CD4-positive, alpha-beta T cell treated with Interleukin-4 for 1 hour (primary cell): ENCODE results near the gene KLHL36.

Experiments used
- DNase-seq, 2 donors: peaks; one replicate each; pipeline ENCODE4 v3.0.0-alpha.2; 2020 to 2022

The KLHL36 gene

DNA sequence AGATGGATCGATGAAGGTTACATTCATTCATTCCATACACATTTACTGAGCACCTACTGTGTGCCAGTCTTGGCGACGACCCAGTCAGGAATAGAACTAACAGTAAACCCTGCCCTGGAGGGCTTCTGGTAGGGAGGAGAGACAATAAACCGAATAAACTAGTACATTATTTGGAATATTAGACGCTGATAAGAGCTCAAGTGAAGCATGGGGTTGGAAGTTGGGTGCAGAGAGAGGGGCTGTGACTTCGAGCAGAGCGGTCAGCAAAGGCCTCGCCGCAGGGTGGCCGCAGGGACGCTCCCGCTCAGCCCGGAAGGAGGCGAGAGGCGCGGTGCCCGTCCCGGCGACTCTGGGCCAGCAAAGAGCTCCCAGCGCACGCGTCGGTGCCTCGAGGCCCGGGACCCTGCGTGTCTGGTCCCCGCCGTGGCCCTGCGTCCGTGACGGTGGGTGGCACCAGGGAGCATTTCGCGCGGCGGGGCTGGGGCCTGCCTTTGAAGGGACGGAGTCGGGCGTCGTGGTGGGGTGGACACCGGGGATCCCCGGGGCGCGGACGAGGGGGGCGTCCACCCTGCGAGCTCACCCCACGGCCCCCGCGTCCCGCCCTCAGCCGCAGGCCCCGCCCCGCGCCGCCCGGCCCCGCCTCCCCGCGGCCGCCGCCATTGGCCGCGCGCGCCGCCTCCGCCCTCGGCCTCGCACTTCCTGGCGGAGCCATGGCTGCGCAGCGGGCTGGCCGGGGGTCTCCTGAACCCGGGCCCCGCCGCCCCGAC lies at the start of gene KLHL36:
Gene KLHL36 (plus strand): TSS at position 684 of the 767 bp plus-strand sequence. CDS start 2,357 bp downstream, outside the sequence.
- DNase-seq: peak; percentile 65 to 80

DNA sequence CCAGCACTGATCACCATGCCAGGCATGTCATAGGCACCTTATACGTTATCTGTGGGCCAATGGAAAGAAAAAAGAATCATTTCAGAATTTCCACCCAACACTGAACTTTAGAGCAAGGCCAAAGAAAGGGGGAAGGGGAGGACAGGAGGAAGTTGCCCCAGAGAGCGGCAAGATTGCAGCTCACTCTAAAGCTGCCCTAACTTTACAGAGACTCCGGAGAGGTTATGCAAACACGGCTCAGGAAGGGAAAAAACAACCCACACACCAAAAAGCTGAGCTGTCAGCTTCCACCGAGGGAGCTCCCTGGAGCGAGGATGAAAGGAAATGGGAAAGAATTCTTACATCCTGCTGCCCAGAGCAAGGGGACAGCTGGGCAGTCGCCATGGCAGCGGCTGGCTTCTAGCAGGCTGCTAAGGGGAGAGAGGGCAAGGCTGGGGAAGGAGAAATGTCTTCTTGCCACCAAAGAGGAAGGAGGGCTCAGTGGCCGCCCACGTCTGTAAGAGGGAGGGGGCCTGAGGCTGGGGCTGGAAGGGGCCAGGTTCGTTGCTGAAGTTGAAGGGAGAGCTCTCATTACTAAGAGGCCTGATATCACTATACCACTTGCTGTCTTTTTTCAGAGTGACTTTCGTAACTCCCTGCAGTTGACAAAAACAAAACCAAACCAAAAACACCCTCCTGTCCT lies 48.6 kb upstream of the KLHL36 start:
- DNase-seq: peak; percentile 57 to 66

DNA sequence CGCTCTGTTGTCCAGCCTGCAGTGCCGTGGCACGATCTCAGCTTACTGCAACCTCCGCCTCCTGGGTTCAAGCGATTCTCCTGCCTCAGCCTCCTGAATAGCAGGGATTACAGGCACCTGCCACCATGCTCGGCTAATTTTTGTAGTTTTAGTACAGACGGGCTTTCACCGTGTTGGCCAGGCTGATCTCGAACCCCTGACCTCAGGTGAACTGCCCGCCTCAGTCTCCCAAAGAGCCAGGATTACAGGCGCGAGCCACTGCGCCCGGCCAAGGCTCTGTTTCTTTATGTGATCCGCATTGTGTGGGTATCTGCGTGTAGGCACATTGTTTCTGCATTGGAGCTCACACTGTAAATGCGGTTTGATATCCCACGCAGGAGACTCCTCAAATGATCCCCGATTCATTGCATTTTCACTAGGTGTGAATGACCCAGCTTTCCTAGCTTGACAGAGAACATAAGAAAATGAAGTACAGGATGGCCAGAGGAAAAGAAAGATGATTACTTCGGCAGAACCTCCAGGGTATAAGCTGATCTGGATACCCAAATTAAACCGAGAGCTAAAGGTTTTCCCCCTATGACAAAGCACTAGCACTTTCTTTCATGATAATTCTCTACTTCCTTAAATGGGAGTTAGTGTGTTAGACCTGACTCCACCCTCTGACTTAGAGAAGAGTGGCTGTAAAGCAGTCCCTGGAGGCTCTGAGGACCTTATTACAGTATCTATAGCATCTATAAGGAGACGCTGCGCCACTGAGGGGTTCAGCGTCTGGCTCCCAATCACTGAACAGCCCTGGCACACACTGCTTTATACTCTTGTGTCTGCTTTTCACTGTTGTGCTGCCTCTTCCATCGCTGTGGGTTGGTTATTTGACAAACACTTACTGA lies 47.7 kb upstream of the KLHL36 start:
- DNase-seq: peak; percentile 48 to 80

DNA sequence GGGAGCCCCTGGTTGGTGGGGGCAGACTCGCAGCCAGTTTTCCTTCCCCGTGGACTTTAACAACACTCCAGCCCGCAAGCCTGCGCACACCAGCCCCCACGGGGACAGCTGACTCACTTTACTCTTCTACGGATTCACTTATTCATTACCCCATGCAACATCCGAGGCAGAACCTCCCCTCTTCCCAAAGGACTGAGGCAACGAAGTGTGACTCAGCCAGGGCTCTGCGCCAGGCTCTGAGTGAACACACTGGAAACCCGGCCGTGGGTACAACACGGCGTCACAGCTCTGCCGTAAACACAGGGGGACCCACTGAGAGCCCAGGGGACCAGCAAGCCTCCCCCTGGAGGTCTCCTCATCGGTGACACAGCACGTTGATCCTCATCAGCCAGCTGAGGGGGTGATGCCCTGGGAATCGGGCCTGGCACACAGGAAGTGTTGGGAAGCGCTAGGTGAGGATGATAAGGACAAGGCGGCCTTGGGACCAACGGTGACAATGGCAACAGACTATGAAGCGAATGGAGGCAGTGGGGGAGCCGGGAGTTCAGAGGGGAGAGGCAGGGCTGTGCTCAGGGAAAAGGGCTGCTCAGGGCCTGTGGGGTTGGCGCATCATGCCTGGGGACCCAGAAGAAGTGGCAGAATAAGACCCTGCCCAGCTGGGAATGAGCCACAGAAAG lies 45.0 kb upstream of the KLHL36 start:
- peak in 1 of 2 donors; percentile 77 for DNase-seq

DNA sequence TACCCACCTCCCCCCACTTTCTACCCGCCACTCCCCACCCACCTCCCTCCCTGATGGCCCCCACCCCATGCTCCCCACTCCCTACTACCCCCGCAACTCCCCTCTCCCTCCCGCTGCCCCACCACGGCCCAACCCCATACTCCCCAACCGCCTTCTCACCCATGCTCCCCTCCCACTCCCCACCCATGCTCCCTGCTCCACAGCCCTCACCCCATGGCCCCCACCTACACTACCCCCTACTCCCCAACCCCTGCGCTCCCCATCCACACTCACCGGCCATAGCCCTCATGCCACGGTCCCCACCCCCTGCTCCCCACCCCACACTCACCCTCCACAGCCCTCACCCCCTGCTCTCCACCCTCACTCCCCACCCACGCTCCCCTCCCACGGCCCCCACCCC lies 44.4 kb upstream of the KLHL36 start:
- DNase-seq: no peak

DNA sequence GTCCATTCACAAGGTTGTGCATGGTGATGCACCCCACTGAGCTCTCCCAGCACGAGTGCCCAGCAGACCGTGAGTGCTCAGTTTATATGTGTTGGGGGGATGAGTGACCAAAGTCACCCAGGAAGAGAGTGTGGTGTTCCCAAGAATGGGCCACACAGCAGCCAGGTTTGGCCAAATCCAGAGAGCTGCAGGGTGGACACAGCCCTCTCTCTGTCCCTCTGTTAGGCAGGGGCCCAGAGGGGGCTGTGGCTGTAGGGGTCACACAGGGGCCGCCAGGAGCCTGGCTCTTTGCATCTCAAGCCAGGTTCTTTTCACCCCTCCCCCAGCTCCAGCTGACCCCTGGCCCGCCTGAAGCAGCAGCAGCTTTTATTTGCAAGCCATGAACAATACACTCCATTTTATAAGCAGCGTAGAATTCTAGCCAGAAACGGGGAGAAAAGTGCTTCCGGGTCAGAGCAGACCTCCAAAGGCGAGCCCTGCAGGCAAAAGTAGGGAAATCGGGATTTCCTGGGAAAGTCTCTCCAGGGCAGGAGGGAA lies 43.8 kb upstream of the KLHL36 start:
- no peak for DNase-seq

DNA sequence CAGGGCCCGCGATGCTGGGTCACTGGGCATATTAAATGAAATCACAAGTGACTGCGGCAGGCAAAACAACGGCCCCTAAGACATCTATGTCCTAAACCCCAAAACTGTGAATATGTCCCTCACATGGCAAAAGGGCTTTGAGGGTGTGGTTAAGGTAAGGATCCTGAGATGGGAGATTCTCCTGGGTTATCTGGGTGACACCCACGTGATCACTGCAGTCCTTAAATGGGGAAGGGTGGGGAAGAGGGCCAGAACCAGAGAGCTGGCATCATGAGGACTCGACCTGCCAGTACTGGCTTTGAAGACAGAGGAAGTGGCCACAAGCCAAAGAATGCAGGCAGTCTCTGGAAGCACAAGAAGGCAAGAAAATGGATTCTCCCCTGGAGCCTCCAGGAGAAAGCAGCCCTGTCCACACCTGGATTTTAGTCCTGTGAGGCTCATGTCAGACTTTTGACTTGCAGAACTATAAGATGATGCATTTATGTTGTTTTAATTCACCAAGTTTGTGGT lies 42.9 kb upstream of the KLHL36 start:
- no peak for DNase-seq

DNA sequence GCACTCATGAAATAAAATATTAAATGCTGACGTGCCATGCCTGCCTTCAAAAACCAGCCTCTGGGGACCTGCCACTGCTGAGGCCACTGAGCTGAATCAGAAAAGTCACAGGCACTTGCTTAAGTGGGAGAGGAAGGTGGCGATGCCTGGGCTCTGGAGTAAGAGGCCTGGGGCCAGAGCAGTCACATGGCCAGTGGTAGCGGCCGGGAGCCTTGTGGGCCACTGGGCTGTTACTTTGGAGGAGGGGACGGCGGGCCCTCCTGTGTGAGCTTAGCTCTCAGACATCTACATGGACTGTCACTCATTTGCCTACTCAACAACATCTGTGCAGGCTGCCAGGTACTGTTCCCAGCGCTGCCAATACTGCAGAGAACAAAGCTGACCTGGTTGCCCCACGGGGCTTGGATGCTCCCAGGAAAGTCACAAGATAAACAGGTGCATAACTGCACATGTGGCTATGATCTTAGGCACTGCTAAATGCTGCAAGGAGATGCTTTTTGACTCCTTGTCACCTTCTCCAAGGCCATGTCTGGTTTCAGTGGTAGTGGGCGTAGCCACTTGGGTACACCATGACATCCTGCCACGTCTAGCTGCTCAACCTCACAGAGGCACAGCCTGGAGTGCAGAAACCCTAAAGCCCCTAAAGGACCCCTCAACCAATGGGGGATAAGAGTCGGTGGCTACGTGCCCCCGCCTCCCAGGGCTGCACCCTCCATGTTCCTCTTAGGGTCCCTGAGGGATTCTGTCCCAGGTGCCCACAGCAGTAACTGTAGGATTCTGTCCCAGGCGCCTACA lies 42.0 kb upstream of the KLHL36 start:
- DNase-seq: peak; percentile 31 to 49

DNA sequence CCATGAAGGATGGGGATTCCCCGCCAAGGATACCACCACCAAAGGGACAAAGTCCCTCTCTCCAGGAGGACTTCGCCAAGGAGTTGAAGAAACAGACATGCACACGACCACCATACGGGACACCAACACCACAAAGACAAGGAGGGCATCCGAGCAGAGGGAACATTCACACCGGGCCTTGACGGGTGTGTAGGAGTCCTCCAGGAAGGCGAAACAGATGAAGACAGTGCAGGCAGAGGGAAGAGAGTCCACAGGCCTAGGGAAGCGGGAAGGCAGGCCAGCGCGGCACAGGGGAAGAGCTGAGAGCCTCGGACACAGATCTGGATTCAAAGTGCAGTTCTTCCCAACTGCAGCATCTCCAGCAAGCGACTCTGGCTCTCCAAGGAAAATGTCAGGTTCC lies 41.2 kb upstream of the KLHL36 start:
- no peak for DNase-seq

DNA sequence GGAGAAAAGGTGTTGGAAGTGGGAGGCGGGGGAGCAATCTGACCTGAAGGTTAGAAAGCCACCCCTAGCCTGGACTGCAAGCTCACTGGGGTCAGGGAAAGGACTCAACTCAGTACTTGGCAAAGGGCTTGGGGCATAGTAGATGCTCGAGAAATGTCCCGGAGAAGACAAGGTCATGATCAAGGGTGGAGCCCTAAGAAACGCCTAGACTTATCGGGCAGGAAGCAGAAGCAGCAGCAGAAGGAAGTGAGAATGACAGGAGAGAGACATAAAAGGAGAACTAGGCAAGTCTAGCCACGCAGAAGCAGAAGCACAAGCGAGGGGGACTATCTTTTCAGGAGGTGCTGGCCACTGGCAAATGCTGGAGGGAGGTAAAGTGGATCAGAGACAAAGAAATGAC lies 40.6 kb upstream of the KLHL36 start:
- peak; percentile 56 to 71 for DNase-seq

DNA sequence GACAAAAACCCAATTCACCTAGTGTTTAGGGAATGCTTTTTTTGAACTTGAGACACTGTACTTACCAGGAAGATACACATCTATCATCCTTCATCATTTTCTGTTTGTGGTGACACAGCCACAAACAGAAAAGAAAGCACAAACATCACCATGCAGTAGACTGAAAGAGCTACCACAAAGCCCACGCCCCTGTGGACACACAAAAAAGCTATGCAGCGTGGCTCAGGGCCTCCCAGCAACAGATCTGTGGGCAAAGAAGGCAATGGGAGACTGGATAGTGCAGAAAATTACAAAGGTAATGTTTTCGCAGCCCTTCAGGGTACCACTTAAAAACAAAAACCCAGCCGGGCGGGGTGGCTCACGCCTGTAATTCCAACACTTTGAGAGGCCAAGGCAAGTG lies 40.0 kb upstream of the KLHL36 start:
- DNase-seq: peak; percentile 36 to 66

DNA sequence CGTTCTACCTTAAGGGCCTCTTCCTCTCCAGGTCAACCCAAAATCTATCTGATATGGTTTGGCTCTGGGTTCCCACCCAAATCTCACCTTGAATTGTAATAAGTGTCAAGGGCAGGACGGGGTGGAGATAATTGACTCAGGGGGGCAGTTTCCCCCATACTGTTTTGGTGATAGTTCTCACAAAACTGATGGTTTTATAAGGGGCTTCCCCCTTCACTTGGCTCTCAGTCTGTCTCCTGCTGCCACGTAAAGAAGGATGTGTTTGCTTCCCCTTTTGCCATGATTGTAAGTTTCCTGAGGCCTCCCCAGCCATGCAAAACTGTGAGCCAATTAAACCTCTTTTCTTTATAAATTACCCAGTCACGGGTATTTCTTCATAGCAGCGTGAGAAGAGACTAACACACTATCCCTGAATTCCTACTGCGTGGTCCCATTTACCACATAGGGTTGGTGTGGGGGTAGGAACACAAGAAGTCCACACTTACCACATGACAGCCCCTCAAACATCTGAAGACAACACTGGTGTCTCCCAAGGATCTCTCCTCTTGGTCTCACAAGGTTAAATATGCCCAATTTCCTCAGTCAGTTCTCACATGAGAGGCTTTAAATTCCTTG lies 38.6 kb upstream of the KLHL36 start:
- peak in 1 of 2 donors; percentile 41 for DNase-seq

DNA sequence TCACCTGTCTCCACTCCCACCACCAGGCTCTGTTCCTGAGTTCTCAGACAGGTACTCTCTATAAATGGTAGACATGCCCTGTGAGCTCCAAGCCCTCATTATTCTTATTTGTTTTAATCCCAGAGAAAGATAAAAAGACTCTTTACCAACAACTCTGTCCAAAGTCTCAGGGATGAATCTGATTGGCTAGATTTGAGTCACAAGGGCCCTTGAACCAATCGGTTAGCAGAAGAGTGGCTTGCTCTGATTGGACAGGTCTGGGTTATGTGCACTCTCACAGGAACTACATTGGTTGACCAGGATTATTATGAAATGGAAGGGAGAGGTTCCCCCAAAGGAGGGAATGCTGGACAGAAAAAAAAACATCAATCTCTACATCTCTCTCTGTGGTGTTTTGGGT lies 37.9 kb upstream of the KLHL36 start:
- DNase-seq: no peak

DNA sequence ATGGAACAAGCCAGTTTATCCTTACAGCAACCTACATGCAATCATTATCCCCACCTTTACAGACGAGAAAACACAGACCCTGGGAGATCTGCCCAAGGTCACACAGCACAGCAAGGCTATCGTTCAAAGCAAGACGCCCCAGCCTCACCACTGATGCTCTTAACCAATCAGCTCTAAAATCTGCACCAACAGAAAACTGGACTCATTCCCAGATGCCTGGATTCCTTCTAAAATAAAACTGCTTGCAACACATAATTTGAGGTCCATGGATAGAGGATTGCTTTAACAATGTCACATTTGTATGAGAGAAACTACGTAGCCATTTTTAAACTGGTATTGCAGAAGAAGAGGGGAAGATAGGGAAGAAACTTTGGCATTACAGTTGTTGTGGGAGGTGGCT lies 37.3 kb upstream of the KLHL36 start:
- DNase-seq: no peak

DNA sequence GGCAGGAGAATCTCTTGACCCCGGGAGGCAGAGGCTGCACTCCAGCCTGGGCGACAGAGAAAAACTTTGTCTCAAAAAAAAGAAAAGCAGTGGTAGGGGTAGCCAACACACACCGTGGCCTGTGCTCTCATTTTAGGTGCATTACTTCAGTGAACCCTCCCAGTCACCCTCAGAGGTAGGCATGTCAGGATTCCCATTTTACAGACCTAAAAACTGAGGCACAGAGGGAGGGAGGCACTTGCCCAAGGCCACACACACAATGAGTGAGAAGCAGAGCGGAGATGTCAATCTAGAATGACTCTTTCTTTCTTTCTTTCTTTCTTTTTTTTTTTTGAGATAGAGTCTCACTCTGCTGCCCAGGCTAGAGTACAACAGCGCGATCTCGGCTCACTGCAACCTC lies 35.6 kb upstream of the KLHL36 start:
- DNase-seq: no peak

DNA sequence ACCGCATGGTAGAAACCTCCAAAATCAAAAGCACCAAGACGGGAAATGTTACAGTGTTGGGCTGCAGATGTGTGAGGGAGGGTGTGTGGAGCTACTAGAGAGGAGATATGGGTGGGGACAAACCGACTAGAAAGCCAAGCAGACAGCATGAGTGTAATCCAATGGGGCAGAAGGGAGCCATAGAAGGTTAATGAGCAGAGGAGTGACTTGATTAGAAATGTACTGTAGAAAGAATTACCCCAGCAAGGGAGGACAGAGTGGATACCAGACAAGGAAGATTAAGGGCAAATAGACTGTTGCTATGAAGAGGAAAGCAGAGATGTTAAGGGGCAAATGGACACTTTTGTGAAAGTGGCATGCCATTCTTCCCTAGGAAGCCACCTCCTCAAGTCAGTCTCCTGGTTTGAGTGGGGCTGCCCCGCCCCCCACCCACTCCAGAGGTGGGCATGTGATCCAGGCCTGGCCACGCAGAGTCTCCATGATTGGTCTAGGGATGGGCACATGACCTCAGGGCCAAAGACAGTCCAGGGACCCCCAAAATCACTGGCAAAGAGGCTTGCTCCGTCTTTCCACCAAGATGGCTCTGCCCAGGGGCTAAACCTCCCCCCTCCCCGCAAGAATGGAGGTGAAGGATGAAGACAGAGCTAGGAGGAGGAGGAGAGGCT lies 34.8 kb upstream of the KLHL36 start:
- no peak for DNase-seq

DNA sequence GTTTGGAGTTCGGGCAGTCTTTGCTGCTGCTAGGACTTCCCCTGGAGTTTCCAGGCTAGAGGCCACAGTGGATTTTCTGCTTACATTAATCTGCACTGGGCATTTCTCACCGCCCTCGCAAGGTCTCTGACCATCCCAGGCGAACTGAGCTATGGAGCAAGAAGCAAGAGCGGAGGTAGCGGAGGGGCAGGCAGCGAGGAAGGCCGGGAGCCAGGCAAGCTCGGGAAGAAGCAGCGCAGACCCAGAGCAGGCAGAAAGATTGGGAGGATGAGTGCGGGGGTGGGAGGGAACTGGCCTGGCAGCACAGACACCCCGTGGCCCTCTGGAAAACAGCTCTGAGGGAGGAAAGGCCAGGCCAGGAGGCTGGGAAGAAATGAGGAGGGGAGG lies 34.2 kb upstream of the KLHL36 start:
- DNase-seq: no peak

DNA sequence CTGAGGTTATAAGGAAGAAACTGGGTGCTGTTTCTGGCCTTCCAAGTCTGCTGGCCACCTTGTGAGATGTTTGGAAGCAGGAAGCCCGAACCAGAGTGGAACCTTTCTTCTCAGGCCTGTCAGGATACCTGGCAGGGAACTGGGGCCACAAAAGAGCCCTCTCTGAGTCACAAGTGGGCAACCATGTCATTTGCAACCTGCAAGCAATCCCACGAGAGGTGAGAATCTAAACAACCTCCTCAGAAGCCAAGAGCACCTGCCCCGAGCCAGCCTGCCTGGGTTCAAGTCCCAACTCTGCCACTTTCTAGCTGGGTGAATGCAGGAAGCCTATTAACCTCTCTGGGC lies 33.7 kb upstream of the KLHL36 start:
- no peak for DNase-seq

DNA sequence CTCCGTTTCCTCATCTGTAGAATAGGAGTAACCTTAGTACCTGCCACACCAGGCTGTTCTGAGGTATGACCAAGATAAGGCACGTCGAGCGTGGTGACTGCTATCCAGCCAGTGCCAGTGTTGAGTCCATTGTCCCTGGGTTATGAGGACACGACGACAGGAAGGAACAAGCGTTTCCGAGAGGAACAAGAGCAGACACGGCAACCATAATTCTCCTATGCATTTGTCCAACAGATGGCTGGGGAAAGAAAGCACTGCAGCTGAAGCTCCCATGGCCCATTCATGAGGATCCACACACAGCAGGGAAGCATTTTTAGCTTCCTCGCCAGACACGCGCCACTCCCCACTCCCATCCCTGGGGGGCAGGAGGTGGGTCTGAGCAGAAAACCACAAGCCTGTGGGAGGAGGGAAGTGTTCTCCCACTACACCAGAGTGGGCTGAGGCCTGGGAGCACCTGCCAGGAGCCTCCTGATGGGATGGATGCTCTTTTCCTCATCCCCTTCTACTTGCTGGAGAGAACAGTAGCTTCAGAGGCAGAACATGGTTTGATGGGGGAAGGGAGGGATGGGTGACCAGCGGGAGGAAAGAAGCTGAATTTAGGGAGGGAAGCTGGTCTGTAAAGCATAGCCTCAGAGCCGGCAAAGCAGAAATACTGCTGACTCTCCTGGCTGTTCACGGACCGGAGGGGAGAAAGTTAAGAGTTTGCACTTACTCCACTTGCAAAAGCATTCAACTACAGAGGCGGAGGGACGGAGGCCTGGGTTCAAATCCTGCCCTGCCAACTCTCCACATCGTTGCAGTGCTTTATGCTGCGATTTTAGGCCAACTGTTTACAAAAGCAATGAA lies 33.1 kb upstream of the KLHL36 start:
- no peak for DNase-seq

DNA sequence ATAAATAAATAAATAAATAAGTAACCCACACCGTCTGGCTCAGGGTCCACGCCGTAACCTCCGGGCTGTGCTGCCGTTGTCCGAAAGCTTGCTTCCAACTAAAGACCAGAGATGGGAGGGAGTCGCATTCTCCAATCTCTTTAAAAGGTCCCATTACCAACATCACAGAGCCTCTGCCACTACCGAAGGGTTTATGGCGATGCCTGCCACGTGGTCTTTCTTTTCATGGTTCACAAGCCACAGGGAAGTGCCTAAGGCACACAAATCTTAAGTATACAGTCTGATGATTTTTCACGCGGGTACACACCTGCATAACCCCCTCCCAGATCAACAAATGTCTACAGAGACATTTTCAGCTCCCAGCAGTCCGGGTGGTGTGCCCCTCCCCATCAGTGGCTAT lies 31.8 kb upstream of the KLHL36 start:
- DNase-seq: no peak
